GM12865 (cell line): ENCODE measurements around the gene ZMYND10.

Source experiments
- DNase-seq: peaks from one replicate; pipeline ENCODE4 v3.0.0; 2010; ENCODE audit warnings: low read depth
- H3K4me3 ChIP-seq: 2 replicates; pipeline ENCODE4 v1.5.1; 2011; ENCODE audit warnings: mild to moderate bottlenecking, low read depth, low read length, control low read depth
- CTCF ChIP-seq: IDR thresholded peaks from 2 replicates; pipeline ENCODE4 v1.5.1; 2011; ENCODE audit warnings: low read length, control low read depth, low read depth, inconsistent platforms; ENCODE audit not compliant: insufficient read depth; ENCODE audit errors: missing control alignments

Gene ZMYND10

GRCh38 chr3:50354850-50355249 is 9.3 kb upstream of the ZMYND10 start:
- H3K4me3 ChIP-seq: no peak overlapping the region
- no peak for DNase-seq
- TF ChIP-seq CTCF: no peak

GRCh38 chr3:50354186-50354764 is 8.7 kb upstream of the ZMYND10 start:
- DNase-seq: no peak
- no peak for TF ChIP-seq CTCF

DNA sequence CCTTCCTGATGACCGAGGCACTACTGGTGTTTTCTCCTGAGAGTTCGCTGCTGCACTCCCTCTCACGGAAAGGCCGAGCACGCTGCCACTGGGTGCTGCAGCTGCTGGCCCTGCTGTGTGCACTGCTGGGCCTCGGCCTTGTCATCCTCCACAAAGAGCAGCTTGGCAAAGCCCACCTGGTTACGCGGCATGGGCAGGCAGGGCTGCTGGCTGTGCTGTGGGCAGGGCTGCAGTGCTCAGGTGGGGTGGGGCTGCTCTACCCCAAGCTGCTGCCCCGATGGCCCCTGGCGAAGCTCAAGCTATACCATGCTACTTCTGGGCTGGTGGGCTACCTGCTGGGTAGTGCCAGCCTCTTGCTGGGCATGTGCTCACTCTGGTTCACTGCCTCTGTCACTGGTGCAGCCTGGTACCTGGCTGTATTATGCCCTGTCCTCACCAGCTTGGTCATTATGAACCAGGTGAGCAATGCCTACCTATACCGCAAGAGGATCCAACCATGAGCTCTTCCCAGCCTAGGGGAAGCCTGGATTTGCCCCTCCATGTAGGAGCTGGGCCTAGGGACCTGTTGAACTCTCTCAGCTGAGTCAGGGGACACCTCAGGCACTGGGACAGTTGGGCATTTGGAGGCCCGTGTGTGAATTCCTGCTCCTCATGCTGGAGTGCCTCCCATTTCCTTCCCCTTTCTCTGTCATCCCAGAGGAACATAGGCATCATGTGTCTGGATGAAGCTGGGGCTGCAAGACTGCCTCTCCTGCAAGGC is 7.9 kb upstream of the ZMYND10 start:
- no peak for DNase-seq
- H3K4me3 ChIP-seq: no peak overlapping the region
- TF ChIP-seq CTCF: no peak

More at GRCh38 chr3:50354186-50354764, 8.7 kb upstream of the ZMYND10 start:
- H3K4me3 ChIP-seq: no peak overlapping the region

DNA sequence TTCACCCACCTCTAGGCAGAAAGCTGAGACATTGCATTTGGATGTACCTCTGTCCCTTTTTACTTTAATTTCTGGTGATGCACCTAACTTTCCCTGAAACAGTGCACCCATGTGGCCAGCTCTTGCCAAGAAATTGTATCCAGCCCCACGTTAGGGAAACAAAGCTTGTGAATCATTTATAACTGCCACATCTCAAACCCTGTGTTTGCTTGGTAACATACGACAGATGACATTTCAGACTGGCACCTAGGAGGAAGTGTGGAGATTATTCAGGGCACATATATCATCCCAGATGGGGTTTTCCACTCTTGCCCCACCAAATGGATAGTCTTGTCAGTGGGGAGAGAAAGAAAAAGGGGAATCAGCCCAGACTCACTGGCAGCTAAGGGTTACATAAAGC is 7.2 kb upstream of the ZMYND10 start:
- DNase-seq: no peak
- TF ChIP-seq CTCF: peak; percentile 18
- H3K4me3 ChIP-seq: no peak overlapping the region

- TF ChIP-seq CTCF: no peak
- H3K4me3 ChIP-seq: peak overlapping the region; percentile 75
- DNase-seq: no peak
These were observed 5.8 kb upstream of the ZMYND10 start for GRCh38 chr3:50351323-50351697.

- peak; percentile 97 for DNase-seq
- TF ChIP-seq CTCF: no peak
These were observed 5.2 kb upstream of the ZMYND10 start, which contains the start of the genes CYB561D2 and NPRL2 for GRCh38 chr3:50350527-50351322. Gene CYB561D2, plus strand, starts transcription at chr3:50350862. Its CDS starts 572 bp downstream, at chr3:50351434. Gene NPRL2, minus strand, starts transcription at chr3:50350775. Its CDS starts 123 bp downstream, at chr3:50350652.

More at GRCh38 chr3:50350527-50351322, 5.2 kb upstream of the ZMYND10 start, which contains the start of the genes CYB561D2 and NPRL2:
- peak within 1 kb of the TSS; percentile 75 for H3K4me3 ChIP-seq
